ENCODE data around the gene GRID2.

GRCh38 chr4:92254767-92255442, 48.9 kb upstream of the GRID2 start:
- TF ChIP-seq CTCF (IDR thresholded peaks at IDR 0.05; ENCODE audit: low read length) = no peak
- no peak for TF ChIP-seq EZH2 (optimal IDR thresholded peaks at IDR 0.05; ENCODE audit: low read depth, low read length)

Measured in MM.1S (cell line).